Cerebellar nuclear complex (tissue), 1 donor: ENCODE data around the gene ADAMTS15.

Experiments
- DNase-seq, 2 experiments: peaks; one replicate each; lab custom pipeline; 2025; lab: John Stamatoyannopoulos, UW

The ADAMTS15 gene

DNA sequence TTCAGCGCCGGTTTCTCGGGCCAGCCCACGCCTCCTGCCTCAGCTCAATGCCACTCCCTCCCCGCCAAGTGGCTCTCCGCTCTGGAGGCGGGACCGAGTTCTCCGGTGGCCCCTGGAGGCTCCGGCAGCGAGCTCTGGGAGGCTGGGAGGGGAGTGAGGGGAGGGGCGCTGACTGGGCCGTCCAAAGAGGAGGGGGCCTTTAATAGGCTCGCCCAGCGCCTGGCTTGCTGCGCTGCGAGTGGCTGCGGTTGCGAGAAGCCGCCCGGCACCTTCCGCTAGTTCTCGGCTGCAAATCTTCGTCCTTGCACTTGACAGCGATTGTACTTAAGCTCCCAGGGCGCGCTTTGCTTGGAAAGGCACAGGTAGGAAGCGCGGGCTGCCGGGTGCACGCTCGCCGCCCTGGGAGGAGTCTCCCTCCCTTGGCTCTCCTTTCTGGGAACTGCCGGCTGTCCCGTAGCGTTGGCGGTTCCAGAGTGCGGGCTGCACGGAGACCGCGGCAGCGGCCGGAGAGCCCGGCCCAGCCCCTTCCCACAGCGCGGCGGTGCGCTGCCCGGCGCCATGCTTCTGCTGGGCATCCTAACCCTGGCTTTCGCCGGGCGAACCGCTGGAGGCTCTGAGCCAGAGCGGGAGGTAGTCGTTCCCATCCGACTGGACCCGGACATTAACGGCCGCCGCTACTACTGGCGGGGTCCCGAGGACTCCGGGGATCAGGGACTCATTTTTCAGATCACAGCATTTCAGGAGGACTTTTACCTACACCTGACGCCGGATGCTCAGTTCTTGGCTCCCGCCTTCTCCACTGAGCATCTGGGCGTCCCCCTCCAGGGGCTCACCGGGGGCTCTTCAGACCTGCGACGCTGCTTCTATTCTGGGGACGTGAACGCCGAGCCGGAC lies at the start of gene ADAMTS15:
Gene ADAMTS15, plus strand, starts transcription at position 230 of the 894 bp plus-strand sequence. Its CDS starts 329 bp downstream, at position 559.
- no peak for DNase-seq

GRCh38 chr11:130399196-130399595 lies 49.2 kb upstream of the ADAMTS15 start:
- DNase-seq = no peak

DNA sequence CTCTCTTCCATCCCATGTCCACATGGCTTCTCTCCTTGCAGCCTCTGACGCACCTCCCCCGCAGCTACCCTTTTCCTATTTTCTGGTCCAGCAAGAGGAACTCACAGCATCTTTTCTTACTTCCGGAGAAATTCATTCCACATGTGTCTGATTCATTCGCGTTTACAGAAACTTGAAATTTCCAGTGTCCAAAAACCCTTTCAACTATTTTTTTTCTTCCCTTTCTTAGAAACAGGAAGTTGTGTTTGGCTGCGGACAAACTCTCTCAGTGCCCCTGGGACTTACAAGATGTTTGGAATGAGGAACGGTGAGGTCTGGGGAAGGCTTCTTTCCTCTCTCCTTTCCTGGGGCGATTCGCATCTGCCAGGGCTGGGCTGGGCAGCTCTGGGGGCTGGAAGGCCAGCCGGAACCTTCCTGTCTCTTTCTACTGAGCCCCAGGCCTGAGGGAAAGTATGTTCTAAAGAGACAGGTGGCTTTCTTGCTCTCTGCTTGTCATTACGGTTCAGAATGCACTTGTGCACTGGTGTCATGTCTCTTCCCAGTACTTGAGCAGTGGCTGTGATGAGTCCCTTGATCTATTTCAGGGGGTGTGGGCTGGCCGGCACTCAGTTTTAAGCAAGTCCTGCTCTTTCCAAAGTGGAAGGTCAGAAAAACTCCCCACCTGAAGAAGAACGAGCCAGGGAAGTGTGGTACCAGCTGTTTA lies 47.5 kb upstream of the ADAMTS15 start:
- no peak for DNase-seq

- no peak for DNase-seq
These were observed 45.9 kb upstream of the ADAMTS15 start for GRCh38 chr11:130402570-130402969.

- no peak for DNase-seq
These were observed 45.1 kb upstream of the ADAMTS15 start for GRCh38 chr11:130403271-130403804.

DNA sequence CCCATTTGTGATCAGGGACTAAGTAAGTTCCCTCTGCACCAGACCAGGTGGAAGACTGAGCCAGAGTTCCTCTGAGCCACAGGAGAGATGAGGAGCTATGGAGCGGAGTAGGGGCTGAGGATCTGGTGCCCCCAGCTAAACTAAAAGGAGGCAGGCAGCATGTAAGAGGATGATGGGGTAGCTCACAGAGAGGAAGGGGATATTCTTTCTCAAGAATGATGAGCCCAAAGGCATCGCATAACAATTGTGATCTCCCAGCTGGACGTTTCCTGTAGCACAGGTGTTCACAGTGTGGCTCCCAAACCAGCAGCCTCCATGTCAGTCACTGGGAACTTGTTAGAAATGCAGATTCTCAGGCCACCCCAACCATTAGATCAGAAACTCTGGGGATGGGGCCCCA lies 44.5 kb upstream of the ADAMTS15 start:
- no peak for DNase-seq

DNA sequence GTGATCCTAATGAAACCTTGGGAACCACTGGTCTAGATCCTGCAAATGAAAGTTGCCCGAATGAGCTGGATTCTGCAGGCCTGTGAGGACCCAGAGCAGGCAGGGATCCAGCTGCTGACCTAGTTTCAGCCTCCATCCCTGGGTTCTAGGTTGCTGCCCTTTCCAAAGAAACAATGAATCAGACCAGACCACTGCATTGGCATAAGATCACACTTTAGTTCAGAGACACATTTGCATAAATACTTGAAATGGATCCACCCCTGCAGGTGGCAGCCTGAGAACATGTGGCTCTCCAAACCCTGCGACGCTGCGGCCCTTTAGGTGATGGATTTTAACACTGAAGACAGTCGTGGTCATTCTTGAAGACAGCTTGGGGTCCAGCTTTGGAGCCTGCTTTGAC lies 43.7 kb upstream of the ADAMTS15 start:
- no peak for DNase-seq

GRCh38 chr11:130405428-130405827 lies 43.0 kb upstream of the ADAMTS15 start:
- no peak for DNase-seq

- DNase-seq = no peak
These were observed 40.5 kb upstream of the ADAMTS15 start for GRCh38 chr11:130407978-130408377.

GRCh38 chr11:130408401-130408890 lies 40.0 kb upstream of the ADAMTS15 start:
- no peak for DNase-seq

DNA sequence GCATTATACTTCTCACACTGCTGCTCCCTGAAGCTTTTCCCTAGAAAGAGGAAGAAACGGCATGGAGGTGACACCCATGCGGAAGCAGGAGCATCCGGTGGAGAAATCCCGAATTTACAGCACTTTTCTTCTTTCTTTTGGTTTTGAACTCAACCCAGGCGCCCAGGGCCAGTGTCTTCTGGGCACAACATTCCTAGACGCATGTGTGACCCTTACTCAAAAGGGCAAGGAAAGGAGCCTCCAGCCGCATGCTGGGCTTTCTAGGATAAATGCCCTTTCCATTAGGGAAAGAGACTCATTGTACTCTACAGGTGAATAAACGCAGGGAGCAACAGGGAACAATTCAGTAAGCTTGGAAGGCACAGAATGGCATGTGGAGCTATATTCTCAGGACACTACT lies 39.5 kb upstream of the ADAMTS15 start:
- no peak for DNase-seq

DNA sequence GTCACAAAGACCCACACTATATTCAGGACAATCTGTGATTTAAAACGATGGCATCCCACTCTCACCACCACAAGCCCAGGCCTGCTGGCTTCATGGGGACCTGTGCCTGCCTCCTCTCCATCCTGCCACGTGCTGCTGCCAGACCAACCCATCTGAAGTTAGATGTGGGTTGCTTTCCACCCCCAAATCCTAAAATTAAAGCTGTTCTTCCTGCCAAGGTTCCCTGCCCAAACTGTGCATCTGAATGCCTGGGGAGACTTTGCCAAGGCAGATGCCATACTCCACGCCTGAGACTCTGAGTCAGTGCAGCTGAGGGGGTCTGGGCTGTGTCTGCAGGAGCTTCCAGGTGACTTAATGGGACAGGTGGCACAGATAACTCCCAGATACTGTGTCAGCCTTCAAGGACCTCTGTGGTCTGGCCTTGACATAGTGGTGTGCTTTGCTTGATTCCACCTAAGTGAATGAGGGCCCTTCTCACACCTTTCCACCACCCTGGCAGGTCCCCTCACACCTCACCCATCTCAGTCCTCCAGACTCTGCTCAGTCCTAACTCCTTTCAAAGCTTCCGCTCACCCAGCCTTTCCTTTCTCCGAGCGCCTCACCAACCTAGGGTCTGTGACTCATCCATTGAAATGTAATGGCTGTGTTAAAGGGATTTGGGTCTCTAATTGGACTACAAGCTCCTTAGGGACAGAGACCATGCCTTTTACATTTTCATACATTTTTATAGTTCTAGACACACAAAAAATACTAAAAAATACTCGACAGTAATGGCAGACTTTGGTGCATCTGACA lies 38.7 kb upstream of the ADAMTS15 start:
- no peak for DNase-seq

GRCh38 chr11:130411223-130411622 lies 37.2 kb upstream of the ADAMTS15 start:
- no peak for DNase-seq

- DNase-seq = no peak
These were observed 34.9 kb upstream of the ADAMTS15 start for GRCh38 chr11:130413405-130414106.

GRCh38 chr11:130414107-130415080 lies 34.1 kb upstream of the ADAMTS15 start:
- DNase-seq = no peak

DNA sequence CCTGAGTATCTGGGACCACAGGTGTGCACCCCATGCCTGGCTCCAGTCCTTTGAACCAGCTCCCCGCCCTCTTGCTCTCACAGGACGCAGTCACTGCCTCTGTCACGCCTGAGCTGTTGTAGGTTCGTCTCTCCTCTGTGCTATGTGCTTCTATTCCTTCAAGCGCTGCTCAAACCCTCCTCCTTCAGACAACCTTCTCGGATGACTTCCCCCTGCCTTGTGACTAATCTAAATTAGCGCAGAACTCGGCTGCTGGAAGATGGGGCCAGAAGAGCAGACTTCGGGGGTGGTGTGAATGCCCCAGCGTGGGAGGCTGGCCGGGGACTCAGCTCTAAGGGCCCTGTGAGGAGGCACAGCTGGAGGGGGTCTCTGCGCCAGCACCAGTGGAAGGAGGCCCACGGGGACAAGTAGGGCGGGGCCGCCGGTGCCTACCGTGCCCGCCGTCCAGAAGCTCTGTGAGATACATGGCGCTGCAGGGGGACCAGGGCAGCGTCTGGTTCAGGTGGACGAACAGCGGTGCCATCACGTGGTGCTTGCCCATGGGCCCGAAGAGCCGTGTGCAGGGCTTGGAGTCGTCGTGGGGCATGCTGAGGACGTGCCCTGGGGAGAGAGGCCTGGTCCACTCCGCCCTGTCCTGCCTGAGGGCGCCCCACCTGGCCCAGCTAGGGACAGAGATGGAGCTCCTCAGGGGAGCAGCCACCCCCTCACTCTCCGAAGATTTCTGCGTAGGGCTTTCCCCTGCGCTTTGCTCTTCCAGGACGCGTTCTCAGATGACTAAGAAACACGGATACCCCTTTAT lies 32.5 kb upstream of the ADAMTS15 start:
- no peak for DNase-seq

DNA sequence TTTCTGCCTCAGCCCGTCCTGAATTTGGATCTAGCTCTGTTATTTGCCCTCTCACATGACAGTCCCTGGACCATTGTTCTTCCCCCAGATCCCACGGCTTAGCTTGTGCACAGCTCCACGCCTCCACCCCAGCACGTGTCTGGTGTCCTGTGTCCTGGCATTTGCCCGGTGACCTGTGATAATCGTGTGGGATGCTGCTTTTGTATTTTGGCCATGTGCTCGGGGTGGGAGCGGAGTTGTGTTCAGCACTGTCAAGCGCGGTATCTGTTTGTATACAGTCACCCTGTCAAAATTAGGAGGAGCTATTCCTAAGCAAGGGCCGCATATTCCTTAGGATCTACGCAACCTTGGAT lies 31.9 kb upstream of the ADAMTS15 start:
- DNase-seq = no peak

DNA sequence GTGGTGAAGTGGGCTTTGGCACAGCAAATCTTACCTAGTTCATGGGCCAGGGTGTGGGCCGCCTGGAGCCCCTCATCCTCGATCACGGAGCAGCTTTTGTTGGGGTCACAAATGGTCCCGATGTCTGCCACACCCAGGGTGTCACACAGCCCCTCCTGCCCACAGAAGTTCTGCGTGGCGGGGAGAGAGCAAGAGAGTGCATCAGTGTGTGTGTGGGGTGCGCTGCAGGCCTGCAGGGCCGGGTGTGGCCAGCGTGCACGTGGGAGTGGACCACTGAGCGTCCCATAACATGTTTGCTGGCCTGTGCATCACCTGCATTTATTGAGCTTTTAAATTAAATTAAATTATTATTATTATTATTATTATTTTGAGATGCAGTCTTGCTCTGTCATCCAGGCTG lies 31.5 kb upstream of the ADAMTS15 start:
- no peak for DNase-seq

DNA sequence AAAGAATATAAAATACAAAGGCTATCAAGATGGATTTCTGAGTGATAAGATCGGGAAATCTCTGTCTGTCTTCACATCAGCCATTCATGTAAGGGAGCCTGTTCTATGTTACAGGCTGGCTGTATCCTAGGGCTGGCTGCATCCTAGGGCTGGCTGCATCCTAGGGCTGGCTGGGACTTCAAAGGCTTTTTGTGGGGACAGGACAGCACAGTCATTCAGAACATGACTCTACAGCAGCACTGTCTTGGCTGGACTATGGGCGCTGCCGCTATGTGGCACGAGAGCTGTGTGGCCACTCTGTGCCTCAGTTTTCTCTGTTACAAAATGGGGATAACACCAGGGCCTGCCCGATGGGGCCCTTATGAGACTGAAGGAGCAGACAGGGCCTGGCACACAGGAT lies 30.2 kb upstream of the ADAMTS15 start:
- no peak for DNase-seq
